Activated gamma-delta T cell (primary cell): ENCODE results near the gene PNISR.
"Not testable (repeated sequence)": the region's sequence is repeated elsewhere in the genome, so short reads cannot be mapped to it uniquely, and the experiment has no call there.

Experiments used
- DNase-seq: peaks from one replicate; lab custom pipeline; 2025; lab: John Stamatoyannopoulos, UW
- total RNA-seq, 2 donors: gene quantifications; one replicate each; lab custom pipeline; 2026; lab: John Stamatoyannopoulos, UW

The PNISR gene, protein sequence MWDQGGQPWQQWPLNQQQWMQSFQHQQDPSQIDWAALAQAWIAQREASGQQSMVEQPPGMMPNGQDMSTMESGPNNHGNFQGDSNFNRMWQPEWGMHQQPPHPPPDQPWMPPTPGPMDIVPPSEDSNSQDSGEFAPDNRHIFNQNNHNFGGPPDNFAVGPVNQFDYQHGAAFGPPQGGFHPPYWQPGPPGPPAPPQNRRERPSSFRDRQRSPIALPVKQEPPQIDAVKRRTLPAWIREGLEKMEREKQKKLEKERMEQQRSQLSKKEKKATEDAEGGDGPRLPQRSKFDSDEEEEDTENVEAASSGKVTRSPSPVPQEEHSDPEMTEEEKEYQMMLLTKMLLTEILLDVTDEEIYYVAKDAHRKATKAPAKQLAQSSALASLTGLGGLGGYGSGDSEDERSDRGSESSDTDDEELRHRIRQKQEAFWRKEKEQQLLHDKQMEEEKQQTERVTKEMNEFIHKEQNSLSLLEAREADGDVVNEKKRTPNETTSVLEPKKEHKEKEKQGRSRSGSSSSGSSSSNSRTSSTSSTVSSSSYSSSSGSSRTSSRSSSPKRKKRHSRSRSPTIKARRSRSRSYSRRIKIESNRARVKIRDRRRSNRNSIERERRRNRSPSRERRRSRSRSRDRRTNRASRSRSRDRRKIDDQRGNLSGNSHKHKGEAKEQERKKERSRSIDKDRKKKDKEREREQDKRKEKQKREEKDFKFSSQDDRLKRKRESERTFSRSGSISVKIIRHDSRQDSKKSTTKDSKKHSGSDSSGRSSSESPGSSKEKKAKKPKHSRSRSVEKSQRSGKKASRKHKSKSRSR
- total RNA-seq = 549 to 680 reads per million in 2 donors

DNA sequence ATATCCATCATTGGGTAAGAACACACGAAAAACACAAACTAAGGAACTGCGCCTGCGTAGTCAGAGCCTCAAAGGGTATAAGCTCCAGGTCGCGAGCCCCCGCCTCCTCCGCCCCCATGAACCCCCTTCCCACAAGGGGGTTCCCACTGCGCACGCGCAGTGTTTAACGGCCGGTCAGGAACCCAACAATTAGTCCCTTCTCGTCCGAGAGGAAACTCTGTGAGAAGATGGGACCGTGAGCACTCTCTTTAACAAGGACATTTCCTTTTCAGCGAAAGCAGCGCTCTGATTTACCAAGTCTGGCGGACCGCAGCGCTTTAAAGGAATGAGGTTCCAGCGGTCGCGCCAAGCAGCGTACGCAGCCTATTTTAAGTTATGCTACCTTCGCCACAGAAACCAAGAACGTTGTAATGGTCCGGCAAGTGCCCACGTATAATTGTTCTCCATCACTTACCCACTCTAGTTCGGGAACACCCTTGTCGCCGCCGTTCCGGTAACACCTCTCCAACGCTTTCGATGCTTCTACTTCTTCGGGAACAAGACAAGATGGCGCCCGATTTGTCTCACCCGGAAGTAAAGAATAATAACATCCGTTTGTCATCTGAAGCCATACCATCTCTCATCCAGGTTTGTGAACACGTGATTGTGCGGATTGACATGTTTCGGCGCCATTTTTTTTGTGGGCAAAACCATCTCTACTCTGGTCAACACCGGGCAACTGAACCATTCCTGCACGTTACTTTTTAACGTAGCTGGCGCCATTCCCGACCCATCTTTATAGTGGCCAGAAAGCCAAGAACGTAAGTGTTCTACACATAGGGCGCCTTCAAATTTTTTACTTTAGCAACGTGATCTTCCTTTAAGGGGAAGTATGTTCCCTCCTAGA, at the start of gene PNISR:
Gene PNISR (minus strand): TSS at position 548 of the 886 bp plus-strand sequence. CDS start 10,649 bp downstream, outside the sequence.
- peak; percentile 68 for DNase-seq

DNA sequence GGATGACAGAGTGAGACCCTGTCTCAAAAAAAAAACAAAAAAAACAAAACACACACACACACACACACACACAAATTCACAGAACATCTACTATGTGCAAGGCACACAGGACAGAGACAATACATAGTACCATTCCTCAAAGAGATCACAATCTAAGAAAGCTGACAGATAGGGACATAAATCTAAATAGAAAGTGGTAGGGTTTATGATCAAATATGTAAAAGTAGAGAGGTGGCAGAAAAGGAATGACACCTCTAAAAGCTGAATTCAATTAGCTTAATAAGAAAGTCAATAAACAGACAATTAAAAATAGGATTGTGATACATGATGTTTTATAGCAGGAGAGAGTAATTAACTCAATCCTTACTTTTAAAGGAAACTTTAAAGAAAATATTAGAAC, 48.6 kb upstream of the PNISR start:
- no peak for DNase-seq

DNA sequence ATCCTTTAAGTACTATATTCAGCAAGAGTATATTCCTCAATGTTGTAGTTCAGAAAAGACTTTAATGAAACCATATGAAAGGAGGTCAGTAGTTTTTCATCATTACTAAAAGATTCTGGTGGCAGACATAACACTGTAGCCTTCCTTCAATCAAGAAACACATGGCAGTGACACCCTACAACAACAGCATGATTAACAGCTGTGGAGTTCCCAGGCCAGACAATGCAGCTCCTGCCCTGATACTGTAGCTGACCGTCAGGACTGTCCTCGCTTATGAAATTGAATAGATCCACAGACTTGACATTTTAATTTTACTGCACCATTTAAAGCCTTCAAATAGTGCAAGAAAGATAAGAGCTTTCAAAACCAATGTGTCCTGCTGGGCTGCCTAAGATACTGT, 46.5 kb upstream of the PNISR start:
- DNase-seq = no peak

DNA sequence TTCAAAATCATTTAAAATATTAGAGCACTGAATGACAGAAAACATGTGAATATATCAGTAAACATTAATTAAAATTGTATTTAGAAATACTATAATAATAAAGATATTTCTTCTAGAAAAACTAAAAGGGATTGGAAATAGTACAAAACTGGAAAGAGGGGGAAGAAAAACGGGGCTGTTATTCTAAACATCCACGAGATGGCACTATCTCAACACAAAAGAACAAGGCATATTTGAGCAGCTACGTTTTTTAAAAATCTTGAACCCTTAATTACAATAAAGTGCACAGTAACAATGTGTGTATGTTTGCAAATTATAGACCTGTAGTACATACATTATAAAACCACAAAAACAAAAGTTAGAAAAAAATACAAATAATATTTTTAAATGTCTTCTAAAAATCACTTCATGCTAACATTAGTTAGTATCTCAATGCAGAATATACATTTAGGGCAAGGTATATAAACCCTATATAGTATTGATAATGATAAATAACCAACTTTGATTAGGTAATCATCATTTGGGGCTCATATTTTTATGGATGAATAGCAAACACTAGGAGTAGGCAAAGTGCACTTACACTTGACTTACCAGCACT, 42.5 kb upstream of the PNISR start:
- DNase-seq = no peak

DNA sequence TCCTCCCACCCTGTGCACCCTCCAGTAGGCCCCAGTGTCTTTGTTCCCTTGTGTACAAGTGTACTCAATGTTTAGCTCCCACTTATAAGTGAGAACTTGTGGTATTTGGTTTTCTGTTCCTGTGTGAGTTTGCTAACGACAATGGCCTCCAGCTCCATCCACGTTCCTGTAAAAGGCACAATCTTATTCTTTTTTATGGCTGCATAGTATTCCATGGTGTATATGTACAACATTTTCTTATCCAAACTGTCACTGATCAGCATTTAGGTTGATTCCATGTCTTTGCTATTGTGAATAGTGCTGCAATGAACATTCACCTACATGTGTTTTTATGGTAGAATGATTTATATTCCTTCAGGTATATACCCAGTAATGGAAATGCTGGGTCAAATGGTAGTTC, 34.0 kb upstream of the PNISR start:
- DNase-seq = not testable (repeated sequence)

DNA sequence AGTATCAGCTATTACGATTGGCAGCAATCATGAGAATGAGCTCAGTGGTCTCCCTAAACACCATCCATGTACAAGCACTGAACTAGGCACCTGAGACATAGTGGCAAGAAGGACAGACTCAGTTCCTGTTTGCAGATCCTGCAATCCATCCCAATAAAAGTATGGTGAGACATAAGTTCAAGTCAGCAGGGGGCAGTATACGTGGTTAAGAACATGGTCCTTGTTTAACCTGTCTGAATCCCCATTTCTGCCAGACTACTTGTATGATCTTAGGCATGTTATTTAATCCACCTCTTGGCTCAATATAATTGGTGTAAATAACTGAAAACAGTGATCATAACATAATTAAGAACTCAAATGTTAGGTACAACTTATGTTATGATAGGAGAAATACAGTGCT, 33.2 kb upstream of the PNISR start:
- no peak for DNase-seq

DNA sequence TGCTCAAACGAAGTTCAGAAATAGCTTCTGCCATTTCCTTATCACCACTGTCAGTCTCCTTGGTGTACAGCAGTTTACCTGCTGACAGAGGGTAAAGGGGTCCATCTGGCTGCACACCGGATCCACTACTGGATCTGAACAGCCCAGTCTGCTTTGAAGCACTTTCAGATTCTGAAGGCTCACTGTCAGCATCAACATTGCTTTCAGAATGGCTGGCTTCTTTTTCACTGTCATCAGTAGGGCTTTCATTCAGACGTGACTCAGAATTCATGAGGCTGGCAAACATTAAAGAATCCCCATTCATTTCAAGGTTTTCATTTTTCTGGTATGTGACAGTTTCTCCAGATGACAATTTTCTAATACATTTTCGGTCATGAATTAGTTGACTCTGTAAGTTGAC, 21.0 kb upstream of the PNISR start:
- DNase-seq = no peak

DNA sequence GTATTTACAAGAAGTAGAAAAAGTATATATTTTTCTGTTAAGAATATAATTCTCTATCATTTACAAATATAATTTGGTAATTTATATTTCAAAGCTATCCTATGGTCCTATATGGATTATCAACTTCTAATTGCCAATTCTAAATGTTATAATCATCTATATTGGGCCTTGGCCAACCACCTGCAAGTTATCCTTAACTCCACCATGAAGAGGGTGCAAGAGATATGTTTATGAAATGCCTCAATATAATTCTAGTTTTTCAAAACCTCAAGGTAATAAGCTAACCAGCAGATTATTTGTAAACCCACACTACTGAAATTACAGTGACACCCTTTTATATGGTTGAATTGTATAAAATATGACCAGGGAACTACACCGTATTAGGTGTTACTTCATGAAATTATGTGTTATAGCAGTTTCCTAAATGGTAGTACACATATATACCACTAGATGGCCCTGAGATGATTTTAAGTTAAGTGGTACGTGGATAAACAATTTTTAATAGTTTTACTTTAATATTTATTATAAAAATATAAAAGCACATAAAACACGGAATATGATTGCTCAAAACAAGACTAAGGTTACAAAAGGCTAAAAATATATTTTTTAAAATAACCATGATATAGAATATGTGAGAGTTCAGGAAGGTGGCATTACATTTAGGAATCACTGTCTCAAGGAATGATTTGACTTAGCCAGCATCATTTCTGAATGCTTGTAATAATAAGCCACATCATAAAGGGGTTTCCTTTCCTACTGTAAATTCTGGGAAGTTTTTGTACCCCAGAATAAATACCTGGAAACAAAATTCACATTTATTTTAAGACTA, 9.8 kb upstream of the PNISR start:
- no peak for DNase-seq

DNA sequence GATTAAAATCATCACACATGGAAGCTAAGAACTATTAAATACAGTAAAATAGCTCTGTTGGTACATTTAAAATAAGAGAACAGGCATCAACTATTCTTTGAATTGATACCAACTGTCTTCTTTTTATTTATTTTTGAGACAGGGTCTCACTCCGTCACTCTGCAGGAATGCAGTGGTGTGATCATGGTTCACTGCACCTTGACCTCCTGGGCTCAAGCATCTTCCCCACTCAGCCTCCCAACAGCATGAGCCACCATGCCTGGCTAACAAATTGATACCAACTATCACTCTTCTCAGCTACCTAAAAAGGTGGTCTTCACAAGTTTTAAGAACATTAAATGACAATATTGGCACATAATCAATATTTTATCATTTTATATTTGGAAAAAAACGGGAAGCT, 7.8 kb upstream of the PNISR start:
- DNase-seq = no peak

DNA sequence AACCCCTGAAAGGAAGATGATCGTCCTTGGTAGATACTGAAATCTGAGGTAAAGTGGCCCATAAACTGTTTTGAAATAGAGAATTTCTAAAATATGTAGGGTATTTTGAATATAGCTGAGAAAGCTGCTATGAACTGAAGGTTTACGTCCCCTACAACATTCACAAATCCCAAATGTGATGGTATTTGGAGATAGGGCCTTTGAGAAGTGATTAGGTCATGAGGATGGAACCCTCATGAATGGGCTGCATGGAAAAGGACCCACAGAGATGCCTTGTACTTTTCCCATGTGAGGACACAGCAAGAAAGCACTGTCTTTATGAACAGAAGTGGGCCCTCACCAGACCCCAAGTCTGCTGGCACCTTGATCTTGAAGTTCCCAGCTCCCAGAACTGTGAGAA, 6.8 kb upstream of the PNISR start:
- DNase-seq = no peak

DNA sequence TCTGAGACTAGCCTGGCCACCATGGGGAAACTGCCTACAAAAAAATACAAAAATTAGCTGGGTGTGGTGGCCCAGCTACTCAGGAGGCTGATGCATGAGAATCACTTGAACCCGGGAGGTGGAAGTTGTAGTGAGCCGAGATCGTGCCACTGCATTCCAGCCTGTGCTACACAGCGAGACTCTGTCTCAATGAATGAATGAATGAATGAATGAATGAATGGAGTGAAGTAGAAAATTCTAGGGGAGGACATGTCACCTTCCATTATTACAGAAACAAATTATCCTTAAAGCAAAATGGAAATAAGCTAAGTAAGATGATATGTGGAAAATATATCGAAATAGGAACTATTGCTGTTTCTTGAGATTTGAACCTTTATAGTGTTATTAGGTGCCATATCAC, 2.9 kb upstream of the PNISR start:
- no peak for DNase-seq

DNA sequence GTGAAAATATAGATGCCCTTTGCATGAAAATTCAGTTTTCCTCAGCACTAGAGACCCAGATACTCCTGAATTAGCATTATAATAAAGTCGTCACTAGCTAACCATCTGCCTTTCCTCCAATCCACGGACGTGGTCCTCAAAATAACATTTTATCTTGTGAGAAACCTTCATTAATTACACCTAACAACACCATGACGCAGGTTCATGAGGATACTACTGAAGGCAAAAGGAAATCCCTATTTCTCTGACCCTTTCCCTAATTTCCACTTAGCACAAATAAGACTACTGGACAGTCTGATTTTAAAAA, 1.3 kb upstream of the PNISR start:
- no peak for DNase-seq

DNA sequence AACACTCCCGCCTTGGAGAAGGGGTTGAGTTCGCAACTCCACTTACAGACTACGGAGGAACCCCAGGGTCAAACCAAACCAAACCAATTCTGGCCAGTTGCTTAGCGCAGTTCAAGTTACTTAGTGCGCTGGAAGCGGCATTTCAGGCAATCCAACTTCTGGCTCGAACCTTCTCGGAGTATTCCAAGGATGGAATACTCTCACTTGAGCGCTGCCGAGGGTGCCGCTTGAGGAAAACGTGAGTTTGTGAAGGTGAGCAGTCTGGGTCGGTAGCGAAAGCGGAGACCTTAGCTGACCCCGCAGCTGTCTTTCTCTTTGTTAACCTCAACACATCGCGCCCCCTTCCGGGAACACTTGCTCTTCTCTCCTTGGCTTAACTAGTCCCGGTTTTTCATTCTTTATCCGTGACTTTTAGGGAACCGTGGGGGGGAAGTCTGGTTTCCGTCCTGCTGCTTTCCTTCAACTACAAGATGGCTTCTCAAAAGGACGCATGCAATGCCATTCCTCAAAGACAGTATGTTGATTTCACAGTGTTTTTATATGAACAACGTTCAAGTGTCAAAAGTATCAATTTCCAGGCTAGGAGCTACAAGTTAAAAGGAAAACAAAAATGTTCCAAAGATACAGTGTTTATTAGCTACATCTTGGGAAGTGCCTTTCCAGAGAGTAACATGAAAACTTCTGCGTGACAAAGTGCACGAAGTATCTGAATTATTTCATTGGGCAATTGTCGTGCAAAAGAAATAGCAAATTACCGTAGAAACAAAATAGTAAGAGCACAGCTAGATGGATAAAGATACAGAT, 741 bp upstream of the PNISR start:
- no peak for DNase-seq

DNA sequence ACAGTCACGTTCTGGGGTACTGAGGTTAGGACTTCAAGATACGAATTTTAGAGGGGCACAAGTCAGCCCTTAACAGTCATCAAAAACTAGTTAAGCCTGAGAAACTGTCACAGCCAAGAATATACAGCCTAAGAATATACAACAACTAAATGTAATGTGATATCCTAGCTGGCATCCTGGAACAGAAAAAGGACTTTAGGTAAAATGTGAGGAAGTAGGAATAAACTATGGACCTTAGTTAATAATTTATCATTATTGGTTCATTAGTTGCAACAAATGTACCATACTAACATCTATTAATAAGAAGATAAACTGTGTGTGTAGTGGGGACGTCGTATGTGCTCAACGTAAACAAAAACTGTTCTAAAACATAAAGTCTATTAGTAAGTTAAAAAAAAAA, 1.1 kb downstream of the PNISR start:
- no peak for DNase-seq

DNA sequence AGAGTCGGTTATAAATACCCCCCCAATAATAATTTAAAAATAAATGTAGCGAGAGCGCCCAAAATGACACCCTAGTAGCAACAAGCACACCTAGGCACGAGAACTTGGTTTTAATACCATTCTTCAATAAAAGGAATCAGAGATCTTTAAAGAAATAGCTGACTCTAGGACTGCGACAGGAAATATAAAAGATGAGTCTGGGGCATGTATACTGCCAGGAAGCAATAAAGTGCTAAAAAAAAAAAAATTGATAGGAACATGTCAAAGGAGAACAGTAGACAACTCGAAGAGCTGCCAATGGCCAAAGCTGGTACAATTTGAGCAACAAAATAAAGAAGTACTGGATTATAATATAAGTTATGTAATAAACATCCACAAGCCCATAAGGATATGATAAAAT, 2.2 kb downstream of the PNISR start:
- DNase-seq = no peak

DNA sequence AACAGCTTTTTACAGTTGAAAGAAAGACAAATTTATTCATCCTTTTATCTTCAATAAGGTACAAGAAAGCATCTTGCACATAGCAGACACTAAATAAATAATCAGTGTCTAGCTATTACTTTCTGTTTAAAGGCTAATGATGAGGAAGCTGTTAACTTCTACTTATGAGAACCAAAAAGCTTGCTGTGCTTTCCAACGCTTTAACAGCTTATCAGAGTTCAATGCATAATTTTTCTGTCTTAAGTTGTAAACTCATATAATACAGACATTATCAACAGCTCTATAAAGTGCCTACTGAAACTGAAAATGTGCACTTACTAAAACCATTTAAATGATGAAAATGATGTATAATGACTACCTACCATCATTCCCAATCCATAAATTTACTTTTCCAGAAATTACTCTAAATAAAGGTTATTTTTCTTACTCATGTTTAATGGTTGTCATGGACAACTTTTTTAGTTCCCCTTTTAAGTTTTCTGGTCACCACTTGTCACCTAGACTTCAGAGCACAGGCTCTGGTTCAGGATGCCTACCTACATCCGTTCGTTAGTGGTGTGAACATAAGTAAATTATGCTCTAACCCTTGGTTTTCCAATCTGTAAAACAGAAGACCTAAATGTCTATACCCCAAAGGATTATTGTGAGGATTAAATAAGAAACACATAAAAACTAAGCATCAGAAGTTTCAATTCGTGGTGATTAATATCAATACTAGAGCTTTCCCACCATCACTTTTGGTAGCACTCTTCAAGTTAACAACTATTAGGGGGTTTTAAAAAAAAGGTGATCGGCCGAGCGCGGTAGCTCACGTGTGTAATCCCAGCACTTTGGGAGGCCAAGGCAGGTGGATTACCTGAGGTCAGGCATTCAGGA, 8.0 kb downstream of the PNISR start:
- no peak for DNase-seq

DNA sequence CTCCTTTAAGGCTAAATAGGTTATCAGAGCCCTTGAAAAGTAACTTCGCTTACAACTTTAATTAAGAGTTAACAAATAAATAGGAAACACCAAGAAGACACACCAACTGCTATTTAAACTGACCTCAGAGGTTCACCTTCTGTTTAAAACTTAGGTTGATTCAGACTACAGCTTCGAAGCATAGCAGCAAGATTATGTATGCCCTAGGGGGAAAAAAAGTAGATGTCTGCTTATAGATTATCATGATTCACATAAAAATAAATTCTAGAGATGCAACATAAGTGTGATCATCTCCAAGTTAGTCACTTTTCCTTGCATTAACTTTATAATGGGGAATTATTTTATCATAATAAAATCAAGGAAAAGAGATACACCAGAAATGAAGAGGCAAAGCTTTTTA, 8.9 kb downstream of the PNISR start:
- no peak for DNase-seq

DNA sequence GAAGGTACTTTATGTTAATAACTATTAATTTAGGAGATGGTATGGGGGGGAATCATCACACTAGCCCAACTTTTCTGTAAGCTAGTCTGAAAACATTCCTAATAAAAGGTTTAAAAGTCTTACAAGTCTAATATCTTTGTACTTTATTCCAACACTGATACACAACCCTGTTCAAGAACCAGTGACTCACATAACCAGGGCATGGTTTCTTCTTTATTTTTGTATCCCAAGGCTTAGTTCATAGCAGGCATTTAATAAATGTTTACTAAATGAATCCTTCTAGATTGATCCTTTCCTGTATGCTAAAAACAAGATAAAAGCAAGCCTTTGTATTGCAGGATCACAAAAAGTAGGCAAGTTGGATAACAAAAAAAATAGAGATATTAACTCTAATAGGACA, 9.7 kb downstream of the PNISR start:
- DNase-seq = no peak

DNA sequence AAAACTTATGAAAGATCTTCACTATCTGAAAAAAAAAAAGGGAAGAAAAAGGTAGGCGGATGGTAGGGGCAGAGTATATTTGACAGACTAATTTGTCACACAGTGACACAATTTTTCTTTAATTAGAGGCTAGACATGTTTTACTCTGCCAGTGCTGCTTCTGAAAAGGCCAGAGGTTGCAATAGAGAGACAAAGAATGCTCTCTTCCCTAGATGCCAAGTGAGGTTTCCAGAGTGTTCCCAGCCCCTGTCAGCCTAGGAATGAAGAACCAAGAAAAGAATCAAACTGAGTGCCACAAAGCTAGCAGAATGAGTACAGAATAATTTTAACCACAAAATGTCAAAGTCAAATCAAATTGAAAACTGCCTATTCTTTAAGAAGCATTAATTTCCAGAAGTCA, 13.0 kb downstream of the PNISR start:
- DNase-seq = no peak
